ENCODE measurements around the gene FLNC.
A peak's percentile ranks its signal among the peaks of the same experiment; 100 is the strongest.

Gene FLNC

DNA sequence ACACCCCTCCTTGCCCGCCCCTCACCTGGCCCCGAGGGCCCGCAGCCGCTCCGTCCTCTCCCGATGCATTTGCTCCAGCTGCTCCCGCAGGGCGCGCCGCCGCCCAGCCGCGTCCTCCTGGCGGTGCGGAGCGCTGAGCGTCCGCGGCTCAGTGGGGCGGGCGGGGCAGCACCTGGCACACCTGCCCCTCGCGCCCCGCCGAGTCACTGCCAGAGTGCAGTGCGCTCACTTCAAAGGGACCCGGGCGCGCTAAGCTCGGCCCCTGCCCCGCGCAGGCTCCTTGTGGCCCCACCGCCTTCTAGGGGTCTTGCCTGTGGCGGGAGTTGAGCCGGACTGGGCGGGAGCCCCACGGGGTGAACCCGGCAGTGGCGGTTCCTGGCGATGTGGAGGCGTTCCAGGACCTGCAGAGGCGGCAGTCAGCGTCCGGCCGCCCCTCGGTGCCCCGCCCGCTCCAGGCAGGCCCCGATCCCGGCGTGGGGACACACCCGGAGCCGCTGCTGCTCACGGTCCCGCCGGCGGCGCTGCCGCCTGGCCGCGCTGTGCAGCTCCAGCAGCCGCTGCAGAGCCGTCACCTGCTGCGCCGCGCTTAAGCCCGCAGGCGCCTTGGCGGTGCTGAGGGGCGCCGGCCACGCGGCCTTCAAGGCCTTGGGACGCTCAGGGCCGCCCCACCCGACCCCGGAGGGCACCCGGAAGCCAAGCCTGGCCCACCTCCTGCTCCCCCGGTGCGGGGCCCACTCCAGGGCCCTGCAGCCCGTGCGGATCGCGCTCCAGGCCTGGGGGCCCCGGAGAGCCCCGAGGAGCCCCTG is 39.1 kb downstream of the FLNC start:
- peak; percentile 69 for DNase-seq (ENCODE audit: extremely low spot score)
- ChIA-PET POLR2A (interaction anchor here (0.6 kb wide), 1 partner anchor 189 kb away, joined by 3 read pairs; no protein-coding TSS in a partner anchor), CTCF (interaction anchor here (0.7 to 9.5 kb wide), 5 partner anchors 13 to 222 kb away, joined by 3 to 75 read pairs (median 3); no protein-coding TSS in a partner anchor)
- TF ChIP-seq, protein P1, sequence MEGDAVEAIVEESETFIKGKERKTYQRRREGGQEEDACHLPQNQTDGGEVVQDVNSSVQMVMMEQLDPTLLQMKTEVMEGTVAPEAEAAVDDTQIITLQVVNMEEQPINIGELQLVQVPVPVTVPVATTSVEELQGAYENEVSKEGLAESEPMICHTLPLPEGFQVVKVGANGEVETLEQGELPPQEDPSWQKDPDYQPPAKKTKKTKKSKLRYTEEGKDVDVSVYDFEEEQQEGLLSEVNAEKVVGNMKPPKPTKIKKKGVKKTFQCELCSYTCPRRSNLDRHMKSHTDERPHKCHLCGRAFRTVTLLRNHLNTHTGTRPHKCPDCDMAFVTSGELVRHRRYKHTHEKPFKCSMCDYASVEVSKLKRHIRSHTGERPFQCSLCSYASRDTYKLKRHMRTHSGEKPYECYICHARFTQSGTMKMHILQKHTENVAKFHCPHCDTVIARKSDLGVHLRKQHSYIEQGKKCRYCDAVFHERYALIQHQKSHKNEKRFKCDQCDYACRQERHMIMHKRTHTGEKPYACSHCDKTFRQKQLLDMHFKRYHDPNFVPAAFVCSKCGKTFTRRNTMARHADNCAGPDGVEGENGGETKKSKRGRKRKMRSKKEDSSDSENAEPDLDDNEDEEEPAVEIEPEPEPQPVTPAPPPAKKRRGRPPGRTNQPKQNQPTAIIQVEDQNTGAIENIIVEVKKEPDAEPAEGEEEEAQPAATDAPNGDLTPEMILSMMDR (IDR thresholded peaks at IDR 0.05; ENCODE audit: control extremely low read depth, extremely low read depth, low read depth, missing control alignments) = peak; percentile 29

DNA sequence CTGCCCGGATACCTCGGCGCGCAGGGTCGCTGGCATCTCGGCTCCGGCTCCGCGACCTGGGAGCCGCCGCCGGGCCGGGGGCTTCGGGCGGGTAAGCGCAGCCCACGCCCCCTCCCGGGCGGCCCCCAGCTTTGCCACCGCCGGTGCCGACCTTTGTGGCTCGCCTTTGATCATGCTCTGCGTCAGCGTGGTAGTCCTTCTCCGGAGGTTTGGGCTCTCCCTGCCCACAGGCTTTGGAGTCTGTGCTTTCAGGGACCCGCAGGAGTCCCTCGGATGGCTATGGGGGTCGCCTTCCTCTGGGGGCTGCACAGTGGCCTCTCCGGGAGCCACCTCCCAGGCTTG is 39.7 kb downstream of the FLNC start:
- DNase-seq (ENCODE audit: extremely low spot score) = no peak
- TF ChIP-seq, protein P1 (IDR thresholded peaks at IDR 0.05; ENCODE audit: control extremely low read depth, extremely low read depth, low read depth, missing control alignments) = no peak
- CTCF ChIA-PET = interaction anchor here (1.0 to 9.5 kb wide), 2 partner anchors 12 to 27 kb away, joined by 3 to 75 read pairs; no protein-coding TSS in a partner anchor
- POLR2A ChIA-PET = no interaction called here

DNA sequence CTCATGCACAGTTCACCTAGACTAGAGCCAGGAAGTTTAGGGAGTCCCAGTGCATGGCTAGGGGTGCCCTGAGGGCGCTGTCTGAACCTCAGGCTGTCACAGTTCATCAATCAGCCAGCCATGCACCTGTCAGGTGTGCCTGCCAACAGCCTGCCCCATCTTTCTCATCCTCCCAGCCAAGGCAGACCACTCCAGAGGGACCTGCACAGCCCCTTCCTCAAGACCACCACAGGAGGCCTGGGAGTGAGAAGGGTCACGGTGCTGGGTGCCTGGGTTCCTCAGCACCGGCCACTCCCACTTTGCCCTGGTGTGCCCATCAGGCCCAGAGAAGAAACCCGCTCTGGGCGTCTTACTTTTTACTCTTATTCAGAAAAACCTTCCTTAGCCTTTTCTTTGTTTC is 40.8 kb downstream of the FLNC start:
- no peak for DNase-seq (ENCODE audit: extremely low spot score)
- CTCF ChIA-PET = interaction anchor here (1.1 to 9.5 kb wide), 3 partner anchors 8 to 11 kb away, joined by 3 to 75 read pairs (median 7); partner anchors contain the start of gene ATP6V1F
- POLR2A ChIA-PET = no interaction called here
- TF ChIP-seq, protein P1 (IDR thresholded peaks at IDR 0.05; ENCODE audit: control extremely low read depth, extremely low read depth, low read depth, missing control alignments) = no peak

DNA sequence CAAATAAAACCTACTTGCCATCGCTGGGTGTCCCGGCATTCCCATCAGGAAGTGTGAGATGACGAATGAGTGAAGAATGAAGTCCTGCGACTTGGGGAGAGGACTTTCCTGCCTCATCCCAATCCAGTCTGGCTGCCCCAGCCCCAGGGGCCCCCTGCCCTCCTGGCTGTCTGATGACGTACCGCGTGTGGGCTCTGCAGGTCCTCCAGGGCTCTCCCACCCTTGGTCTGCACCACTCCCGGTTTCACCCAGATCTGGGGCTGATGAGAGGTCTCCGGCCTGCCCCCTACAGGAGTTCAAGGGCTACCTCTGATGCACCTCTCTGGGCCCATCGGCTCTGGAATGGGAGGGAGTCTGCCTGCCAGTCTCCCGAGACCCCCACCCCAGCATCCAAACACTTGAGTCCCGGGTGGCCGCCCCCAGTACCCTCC is 42.2 kb downstream of the FLNC start:
- no peak for DNase-seq (ENCODE audit: extremely low spot score)
- ChIA-PET CTCF (interaction anchor here (1.1 to 9.5 kb wide), 4 partner anchors 9 to 13 kb away, joined by 3 to 75 read pairs (median 10); partner anchors contain the start of gene ATP6V1F), POLR2A (no interaction called here)
- TF ChIP-seq, protein P1 (IDR thresholded peaks at IDR 0.05; ENCODE audit: control extremely low read depth, extremely low read depth, low read depth, missing control alignments) = peak; percentile 20

DNA sequence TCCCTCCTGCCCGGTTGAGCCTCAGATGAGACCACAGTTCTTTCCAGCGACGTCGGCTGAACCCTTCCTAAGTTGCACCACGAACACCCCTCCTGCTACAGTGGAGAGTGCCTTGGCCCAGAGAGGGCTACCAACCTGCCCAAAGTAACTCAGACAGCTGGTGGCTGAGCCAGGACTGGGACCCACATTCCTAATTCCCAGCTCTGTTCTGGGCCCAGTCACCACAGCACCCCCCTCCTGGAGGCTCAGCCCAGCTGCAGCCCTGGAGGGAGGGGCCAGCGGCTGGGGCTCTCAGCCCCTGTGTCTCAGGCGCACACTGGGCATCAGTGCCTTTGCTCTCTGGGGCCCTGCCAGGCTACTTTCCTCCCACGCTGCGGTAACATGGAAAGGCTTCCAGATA is 43.0 kb downstream of the FLNC start:
- CTCF ChIA-PET = interaction anchor here (1.1 to 9.5 kb wide), 3 partner anchors 9 to 447 kb away, joined by 3 to 75 read pairs (median 12); partner anchors contain the start of gene ATP6V1F
- POLR2A ChIA-PET = no interaction called here
- DNase-seq (ENCODE audit: extremely low spot score) = no peak
- TF ChIP-seq, protein P1 (IDR thresholded peaks at IDR 0.05; ENCODE audit: control extremely low read depth, extremely low read depth, low read depth, missing control alignments) = no peak

DNA sequence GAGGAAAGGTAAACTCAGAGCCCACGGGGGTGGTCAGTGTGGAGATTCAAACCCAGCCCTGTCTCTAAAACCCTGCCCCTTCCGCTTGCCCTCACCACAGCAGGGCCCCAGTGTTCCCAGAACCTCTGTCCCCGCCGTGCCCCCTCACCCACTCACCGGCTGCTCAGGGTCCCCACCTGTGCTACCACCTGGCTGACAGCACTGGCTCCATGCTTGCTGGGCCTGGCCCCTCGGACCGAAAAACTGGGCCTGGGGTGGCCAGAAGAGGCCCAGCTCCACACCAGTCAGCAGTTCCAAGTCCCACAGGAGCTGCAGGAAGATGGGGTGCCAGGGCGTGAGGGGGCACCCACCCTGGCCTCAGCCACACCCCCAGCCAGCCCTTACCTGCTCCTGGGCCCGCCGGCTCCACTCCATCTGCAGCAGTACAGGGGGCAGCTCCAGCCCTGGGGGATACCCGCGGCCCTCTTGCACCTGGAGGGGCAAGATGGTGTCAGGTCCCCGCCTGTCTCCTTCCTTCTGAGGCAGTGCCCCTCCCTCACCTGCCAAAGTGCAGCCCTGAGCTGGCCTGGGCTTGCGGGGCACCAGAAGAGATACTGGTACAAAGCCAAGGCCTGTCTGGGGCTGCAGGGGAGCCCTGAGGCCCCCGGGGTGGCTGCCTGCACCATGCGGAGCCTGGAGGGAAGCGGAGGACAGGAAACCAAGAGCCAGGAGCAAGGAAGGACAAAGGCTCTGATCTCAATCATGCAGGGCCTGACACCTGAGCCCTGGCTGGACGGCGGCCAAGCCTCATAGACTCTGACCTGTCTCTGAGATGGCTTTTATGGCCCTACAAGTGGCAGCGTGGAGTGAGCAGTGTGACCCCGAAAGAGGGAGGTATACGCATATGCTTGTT is 44.2 kb downstream of the FLNC start:
- DNase-seq (ENCODE audit: extremely low spot score) = no peak
- CTCF ChIA-PET = interaction anchor here (1.1 to 9.5 kb wide), 4 partner anchors 8 to 448 kb away, joined by 3 to 75 read pairs (median 8); partner anchors contain the start of gene ATP6V1F
- TF ChIP-seq, protein P1 (IDR thresholded peaks at IDR 0.05; ENCODE audit: control extremely low read depth, extremely low read depth, low read depth, missing control alignments) = no peak
- POLR2A ChIA-PET = no interaction called here

Data from GM10248 (cell line).